ENCODE results near the gene PATL2.
"Not testable (repeated sequence)": the region's sequence is repeated elsewhere in the genome, so short reads cannot be mapped to it uniquely, and the experiment has no call there.

The PATL2 gene

DNA sequence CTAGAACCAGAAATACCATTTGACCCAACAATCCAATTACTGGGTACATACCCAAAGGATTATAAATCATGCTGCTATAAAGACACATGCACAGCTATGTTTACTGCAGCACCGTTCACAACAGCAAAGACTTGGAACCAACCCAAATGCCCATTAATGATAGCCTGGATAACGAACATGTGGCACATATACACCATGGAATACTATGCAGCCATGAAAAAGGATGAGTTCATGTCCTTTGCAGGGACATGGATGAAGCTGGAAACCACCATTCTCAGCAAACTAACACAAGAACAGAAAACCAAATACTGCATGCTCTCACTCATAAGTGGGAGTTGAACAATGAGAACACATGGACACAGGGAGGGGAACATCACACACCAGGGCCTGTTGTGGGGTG is 21.8 kb downstream of the PATL2 start:
- not testable (repeated sequence) for DNase-seq

GRCh38 chr15:44682809-44683682 is 28.1 kb downstream of the PATL2 start:
- not testable (repeated sequence) for DNase-seq

- no peak for DNase-seq
These were observed 28.9 kb downstream of the PATL2 start for GRCh38 chr15:44682211-44682610.

DNA sequence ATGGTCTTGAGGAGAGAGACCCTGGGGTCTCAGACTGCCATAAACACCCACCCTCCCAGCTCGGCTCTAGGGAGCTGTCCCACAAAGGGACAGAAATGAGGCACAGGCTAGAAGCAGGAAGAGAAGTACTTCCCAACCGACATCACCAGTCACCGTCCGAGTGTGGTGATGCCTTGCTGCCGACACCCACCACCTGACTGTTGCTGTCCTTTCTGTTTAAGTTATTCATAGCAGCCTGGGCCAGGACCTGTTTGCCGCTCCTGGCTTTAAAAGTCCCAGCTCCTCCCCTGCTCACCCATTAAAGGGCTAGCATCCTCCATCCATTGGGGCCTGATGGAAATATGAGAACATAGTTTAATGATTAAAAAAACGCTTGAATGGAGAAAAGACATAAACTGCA is 34.4 kb downstream of the PATL2 start:
- DNase-seq = no peak

DNA sequence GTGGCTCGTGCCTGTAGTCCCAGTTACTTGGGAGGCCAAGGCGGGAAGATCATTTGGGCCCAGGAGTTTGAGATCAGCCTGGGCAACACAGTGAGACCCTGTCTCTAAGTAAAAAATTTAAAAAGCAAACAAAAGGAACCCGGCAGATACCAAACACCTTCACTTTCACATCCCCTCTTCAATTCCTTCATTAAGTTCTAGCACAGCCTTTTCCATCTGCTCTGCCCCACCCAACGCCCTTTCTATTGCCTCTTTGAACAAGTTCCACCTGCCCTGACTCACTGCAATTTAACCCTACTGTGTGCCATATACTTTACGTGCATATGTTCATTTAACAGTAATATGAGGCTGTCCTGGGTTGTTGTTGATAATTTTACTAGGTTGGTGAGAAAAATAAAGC is 35.2 kb downstream of the PATL2 start:
- DNase-seq = no peak

DNA sequence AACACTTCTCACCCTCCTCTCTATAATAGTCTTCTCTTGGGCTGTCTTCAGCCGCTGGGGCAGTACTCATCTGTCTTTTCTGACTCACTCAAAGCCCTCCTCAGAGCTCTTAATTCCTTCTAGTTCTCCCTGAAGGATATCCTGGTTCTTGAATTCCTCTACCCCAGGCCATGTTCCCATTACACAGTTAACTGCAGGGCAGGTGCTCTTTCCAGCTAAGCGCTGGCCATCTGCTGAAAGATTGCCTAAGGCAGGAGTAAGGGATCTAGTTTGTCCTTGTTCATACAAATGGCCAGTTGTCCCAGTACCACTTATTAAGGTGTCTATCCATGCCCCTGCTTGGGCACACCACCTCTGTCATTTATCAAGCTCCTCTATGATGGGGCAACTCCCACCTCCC is 37.5 kb downstream of the PATL2 start:
- DNase-seq = no peak

DNA sequence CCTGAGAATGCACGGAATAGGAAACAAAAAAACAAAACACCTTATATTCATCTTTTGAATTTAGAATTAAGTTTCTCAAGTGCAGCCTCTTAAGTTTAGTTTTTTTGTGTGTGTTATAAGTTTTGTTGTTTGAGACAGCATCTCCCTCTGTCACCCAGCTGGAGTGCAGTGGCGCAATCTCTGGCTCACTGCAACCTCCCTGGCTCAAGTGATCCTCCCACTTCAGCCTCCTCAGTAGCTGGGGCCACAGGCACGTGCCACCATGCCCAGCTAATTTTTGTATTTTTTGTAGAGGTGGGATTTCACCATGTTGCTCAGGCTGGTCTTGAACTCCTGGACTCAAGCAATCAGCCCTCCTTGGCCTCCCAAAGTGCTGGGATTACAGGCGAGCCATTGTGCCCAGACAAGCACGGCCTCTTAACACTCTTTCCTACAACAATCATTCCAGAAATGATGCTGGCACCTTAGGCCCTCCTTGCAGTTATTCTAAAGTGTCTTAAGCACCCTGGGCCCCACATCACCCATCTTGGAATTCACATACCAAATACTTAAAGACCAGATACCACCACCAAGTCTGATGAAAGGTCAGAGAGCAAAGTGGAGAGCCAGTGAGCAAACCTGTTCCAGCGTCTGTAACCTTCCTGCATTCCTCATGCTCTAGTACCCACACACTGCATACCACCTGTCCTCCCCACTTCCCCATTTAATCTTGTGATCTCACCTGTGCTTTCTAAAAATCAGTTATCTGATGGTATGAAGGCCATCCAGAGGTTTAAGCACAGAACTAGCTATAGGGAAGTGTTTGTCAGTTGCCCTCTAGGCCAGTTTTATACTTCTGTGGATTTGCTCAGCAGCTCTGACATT is 40.8 kb downstream of the PATL2 start:
- no peak for DNase-seq

- DNase-seq = no peak
These were observed 42.2 kb downstream of the PATL2 start for GRCh38 chr15:44668921-44669320.

- no peak for DNase-seq
These were observed 44.1 kb downstream of the PATL2 start for GRCh38 chr15:44667039-44667360.

DNA sequence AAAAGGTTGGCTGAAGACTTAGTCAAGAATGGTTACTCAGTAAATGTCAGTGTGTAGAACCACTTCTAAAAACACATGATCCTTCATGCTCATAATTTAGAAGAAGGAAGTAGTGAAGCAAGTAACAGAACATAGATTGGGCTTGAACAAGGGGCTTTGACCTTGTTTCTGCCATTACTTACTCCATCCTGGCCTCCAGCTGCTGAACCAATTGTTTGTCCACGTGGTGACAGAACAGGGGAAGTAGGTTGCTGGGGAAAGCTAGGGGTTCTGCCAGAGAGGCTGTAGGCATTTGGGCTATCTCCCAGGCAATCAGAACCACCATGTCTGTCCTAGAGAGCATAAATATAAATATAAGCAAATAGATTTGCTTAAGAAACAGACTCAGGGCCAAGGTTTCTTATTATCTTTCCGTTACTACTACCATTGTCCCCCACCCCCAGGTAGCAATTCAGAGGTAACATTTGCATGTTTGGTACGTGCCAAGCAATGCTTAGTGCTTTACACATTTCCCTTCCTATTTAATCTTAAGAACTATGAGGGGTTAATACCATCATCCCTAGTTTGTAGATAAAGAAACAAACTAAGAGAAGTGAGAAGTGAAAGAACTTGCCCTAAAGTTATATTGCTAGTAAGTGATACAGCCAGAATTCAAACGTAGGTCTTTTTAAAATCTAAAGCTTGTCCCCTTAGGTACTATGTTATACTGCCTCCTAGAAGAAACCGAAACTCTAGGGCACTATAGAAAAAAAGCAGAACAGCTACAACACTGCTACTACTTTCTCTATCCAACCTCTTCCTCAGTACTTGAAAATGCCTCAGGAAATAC is 44.7 kb downstream of the PATL2 start:
- DNase-seq = no peak

- peak; percentile 74 for DNase-seq
These were observed 47.5 kb downstream of the PATL2 start, which contains the start of gene SPG11 for GRCh38 chr15:44663410-44664308. Gene SPG11 (minus strand): TSS chr15:44663662. CDS start chr15:44663647, 15 bp downstream.

DNA sequence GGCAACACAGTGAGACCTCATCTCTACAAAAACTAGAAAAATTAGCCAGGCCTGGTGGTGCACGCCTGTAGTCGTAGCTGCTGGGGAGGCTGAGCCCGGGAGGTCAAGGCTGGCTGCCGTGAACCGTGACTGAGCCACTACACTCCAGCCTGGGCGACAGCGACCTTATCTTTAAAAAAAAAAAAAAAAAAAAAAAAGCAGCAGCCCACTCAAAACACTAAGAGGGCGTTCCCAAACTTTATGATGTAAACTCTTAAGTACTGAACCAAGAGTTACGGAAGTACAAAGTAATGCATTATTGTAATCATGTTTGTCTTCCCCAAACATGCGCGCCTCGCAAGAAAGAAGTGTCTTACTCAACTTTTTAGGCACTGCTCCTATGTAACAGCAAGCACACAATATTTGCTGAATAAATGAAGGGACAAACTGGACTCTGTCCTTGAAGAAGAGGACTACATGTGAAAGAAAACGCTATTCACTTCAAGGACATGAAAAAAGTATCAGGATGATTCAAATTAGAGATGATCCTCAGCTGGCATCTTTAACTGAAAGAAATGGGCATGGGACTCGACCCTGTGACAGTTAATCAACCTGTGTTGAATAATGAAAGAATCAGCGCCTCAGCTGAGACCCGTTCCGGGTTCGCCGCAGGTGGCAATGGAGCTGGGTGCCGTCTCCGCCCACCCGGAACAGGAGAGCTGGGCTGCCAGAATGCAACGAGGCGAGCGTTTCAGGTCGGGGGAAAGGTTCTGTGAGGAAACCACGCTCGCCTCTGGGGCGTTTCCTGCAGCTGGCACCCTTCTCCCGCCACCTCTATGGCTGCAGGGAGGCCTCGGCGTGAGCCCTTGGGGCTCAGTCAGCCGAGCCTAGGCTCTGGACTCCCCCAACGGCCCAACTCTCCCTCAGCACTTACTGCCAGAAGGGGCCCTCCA is 48.4 kb downstream of the PATL2 start:
- peak; percentile 62 for DNase-seq

- no peak for DNase-seq
These were observed 49.5 kb downstream of the PATL2 start for GRCh38 chr15:44661576-44661975.

- DNase-seq = no peak
These were observed 52.1 kb downstream of the PATL2 start for GRCh38 chr15:44659056-44659455.

DNA sequence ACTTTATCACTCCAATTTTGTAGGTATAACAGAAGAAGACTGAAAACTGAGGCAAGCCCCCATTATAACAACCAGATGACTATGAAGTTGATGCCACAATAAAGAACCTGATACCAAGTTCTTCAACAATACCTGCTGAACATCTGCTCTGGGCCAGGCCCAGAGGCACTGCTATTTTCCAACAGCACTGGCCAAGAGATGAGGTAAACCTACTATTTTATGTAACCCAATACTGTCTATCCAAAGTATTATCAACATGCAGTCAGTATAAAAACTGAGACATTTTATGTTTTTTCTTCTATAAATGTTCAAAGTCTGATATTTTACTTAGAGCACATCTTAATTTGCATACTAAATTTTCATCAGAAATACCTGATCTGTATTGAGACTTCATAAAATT is 53.7 kb downstream of the PATL2 start:
- DNase-seq = no peak

DNA sequence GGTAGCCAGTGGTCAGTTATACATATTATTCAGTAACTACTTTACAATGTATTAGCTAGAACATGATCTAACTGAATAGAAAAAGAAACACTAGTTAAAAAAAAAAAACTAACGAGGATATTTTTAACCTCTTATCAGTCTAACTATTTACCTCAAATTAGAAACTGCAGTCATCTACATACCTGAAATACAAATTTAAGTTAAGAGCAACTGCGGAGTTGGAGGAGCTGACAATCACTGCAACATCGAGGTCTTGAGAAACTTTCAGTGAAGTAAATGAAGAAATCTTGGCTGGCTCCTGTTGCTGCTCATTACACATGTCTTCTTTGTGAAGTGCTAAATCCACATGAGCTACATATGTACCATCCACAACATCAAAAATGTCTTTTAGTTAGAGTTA is 54.2 kb downstream of the PATL2 start:
- no peak for DNase-seq

DNA sequence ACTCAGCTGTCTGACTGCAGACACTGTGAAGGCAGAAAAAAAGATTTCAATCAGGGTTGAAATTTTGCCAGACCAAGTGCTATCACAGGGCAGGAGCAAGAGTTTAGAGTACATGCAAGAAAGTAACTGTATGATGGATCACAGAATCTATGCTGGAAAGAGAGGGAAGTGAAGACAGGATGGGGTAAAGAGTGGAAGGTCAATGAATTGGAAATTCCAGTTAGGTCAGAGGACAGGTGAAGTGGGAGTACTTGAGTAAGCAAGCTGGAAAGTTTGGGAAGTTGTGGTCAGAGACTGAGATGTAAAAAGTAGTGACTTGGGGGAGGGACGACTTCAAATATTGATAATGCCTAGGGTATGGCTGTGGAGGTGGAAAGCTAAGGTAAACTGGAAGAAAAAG is 54.8 kb downstream of the PATL2 start:
- no peak for DNase-seq

- DNase-seq = no peak
These were observed 56.3 kb downstream of the PATL2 start for GRCh38 chr15:44654858-44655257.

GRCh38 chr15:44647637-44648036 is 63.5 kb downstream of the PATL2 start:
- no peak for DNase-seq

GRCh38 chr15:44647036-44647435 is 64.1 kb downstream of the PATL2 start:
- no peak for DNase-seq

- DNase-seq = no peak
These were observed 64.7 kb downstream of the PATL2 start for GRCh38 chr15:44646460-44646859.

Measured in activated gamma-delta T cell (primary cell).